ENCODE results near the gene MRPL17.
"Not testable (repeated sequence)": the region's sequence is repeated elsewhere in the genome, so short reads cannot be mapped to it uniquely, and the experiment has no call there.

Gene MRPL17

DNA sequence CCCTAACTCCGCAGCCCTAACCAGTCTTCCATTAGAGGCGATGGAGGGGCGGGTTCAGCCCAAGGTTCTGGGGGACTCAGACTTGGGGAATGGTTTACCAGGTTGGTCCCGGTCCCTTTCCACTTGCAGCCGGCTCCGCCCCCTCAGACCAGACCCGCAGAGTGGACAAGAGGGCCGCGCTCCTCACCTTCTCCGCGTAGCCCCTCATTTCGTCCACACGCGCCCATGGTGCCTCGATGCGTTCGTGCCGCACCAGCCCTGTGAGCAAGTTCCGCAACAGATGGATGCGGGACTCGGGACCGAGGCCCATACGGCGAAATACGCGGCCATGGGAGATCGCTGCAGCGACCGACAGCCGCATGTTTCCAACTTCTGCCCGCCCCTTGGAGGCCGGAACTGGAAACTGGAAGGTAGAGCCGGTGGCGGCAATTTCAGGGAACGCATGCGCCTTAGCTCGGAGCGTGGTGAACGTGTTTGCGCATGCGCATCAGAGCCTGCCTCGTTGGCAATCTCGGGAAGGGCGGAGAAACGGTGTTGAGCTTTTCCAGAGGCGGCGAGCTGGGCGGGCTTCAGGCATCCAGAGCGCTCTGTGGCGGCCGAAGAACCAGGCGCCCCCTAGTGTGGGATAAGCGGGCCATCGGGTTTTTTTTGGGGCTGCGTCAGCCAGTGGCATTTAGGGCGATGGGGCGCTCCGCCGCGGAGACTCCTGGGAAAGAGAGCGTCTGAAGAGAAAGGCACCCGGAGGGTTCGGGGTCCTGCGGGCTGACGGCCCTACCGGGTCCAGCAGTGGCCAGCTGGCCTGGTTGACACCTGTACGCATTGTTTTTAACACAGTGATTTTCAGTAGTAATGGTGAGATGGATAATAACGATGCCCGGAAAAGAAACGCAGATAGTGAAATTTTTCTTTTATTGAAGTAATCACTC is at the start of gene MRPL17:
TSS of gene MRPL17 (minus strand) at position 405 of the 926 bp plus-strand sequence. CDS start at position 361, 44 bp downstream.
- DNase-seq = peak; percentile 100

DNA sequence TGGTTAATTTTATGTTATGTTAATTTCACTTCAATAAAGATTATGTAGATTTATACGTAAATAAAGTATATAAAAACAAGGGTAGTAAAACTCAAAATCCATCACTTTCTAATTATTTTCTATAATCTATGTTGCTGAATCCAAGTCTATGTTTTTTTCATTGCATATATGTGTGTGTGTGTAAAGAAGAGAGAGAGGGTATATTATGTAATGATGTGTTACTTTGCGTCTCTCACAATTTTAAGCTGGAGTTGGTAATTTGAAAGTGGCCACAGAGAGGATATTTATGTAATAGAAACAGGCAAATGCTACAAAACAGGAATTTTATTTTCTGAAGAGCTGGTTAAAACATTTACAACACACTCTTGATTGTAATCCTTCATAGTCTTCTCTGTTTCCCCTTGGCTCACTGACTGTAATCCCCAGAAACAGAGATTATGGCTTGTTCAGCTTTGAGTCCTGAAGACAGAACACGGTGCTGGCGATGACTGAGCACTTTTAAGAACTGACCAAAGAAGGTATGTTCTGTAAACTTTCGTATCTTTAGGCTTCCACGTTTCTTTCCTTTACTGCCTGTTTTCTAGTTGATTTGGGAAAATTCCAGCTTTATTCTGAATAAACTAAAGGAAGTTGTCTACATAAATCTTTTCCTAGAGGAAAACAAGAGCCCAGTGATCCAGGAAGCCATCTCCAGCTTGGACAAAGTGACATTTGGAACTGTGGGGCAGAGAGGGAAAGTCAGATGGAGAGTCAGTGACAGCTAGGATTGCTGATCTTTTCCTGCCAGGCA is 45.0 kb upstream of the MRPL17 start:
- DNase-seq = no peak

DNA sequence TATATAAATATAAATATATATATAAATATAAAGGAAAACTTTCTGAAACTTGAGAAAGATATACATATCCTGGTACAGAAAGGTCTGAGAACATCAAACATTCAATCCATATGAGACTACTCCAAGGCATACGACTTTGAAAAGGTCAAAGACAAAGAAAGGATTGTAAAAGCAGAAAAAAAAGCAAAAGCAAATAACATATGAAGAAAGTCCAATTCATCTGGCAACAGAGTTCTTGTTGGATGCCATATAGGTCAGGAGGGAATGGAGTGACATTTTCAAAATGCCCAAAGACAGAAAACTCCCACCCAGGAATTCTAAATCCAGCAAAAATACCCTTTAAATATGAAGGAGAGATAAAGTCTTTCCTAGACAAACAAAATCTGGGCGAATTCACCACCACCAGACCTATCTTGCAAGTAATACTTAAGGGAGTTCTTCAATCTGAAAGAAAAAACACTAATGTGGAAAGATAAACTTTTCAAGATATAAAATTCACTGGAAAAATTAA is 42.3 kb upstream of the MRPL17 start:
- DNase-seq = no peak

DNA sequence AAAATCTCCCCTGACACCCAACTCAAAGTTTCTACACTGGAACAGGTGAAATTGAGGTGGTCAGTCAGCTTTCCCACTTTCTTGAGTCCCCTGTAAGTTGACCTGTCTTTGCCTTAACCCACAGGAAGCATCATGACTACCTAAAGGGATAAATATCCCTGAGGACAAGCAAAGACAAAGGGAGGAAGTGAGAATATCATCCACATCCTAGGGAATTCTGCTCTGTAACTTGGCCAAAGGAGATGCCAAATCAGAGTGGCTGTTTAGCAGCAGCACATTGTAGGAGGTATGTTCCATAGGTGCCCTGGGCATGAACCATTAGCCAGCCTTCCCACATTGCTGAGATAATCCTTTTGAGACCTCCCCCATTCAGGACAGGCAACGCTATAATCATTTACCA is 40.9 kb upstream of the MRPL17 start:
- DNase-seq = no peak

DNA sequence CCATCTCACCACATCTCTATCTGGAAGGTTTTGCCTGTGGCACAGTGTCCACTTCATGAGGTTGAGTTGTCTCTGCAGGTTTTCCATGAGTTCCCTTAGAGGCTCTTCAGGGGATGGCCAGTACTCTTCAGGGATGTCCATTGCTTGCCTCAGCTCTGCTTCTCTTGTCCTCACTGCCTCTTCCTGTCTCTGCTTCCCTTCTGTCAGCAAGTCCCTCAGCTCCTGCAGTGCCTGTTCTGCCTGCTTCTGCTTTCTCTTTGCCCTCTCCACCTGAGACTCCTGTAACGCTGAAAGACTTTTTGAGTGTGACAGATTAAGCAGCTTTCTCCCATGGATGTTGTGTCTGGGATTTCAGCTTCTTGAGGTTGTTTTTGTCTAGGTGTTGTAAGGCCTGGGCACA is 38.2 kb upstream of the MRPL17 start:
- no peak for DNase-seq

DNA sequence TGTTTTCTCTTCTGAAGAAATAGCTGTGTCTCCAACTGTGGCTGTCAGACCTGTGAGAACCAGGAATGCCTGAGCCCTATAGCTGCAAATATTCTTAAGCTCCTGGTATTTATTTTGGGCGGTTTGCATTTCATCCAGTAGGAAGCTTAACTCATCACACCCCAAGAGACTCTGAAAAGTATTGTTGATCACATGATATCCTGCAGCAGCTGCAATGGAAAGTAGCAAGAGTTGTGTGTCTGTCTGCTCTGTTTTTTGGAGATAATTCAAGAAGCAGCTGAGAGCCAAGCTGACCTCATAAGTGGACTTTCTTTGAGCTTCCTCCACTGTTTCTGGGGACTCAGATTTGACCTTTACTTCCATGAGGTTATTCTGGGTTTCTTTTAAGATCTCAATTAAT is 36.4 kb upstream of the MRPL17 start:
- DNase-seq = no peak

DNA sequence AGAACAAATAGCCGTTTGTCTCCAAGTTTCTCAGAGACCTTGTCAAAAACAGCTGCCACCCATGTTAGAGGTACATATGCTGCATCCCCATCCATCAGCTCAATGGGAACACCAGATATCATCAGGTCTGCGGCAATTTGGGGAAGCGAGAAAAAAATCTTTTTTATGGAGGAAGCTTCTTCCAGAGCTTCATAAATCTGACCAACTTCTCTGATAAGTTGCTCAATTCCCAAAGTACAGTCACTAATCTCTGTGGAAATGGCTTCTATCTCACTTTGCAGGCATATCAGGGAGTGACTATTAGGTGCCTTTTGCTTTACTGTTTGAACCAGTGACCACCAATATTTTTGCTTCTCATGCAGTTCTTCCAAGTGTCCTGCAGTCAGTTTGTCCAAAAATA is 34.3 kb upstream of the MRPL17 start:
- no peak for DNase-seq

DNA sequence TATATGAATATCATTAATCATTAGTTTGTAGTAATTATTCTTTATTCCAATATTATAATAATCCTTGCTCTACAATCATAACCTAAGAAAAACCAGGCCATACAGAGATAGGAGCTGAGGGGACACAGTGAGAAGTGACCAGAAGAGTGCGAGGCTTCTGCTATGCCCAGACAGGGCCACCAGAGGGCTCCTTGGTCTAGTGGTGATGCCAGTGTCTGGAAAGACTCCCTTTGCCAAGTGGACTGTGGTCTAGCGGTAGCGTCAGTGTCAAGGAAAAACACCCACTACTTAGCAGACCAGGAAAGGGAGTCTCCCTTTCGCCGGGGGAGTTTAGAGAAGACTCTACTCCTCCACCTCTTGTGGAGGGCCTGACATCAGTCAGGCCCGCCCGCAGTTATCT is 28.4 kb upstream of the MRPL17 start:
- not testable (repeated sequence) for DNase-seq

DNA sequence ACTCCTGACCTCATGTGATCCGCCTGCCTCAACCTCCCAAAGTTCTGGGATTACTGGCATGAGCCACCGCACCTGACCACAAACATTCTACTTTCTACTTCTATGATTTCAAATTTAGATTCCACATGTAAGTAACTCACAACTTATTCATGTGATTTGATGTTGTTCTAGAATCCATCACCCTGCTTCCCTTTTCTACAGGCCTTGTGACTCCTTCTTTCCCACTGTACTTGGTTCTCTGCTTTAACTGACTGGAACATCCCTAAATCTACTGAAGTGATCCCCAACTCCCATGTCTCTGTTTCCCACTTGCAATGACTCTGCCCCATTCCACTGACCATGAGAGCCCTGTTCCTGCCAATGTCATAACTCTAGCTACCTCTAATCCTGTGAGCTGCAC is 25.7 kb upstream of the MRPL17 start:
- no peak for DNase-seq

DNA sequence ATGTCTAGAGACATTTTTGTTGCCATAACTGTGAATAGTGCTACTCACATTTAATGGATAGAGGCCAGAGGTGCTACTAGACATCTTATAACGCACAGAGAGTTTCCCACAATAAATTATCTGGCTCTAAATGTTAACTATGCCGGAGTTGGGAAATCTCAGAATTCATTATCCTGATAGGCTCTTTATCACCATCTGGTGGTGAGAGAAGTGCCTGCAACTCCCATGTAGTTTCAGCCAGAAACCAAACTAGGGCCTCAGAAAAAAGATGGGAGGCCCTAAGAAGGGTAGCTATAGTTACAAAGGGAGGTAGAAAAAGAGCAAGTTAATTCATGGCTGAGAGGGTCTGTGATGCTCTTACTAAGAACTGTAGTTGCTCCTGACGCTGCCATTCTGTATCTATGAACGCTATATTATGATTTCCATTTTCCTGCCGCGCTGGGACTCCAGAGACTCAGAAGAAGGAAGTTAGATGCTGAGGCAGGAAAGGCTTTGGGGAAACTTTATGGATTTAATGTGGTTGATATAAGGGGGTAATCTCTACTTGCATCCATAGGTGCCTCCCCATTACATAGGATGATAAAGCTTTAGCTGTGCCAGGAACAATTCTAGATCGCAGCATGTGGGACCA is 22.9 kb upstream of the MRPL17 start:
- DNase-seq = peak; percentile 24

DNA sequence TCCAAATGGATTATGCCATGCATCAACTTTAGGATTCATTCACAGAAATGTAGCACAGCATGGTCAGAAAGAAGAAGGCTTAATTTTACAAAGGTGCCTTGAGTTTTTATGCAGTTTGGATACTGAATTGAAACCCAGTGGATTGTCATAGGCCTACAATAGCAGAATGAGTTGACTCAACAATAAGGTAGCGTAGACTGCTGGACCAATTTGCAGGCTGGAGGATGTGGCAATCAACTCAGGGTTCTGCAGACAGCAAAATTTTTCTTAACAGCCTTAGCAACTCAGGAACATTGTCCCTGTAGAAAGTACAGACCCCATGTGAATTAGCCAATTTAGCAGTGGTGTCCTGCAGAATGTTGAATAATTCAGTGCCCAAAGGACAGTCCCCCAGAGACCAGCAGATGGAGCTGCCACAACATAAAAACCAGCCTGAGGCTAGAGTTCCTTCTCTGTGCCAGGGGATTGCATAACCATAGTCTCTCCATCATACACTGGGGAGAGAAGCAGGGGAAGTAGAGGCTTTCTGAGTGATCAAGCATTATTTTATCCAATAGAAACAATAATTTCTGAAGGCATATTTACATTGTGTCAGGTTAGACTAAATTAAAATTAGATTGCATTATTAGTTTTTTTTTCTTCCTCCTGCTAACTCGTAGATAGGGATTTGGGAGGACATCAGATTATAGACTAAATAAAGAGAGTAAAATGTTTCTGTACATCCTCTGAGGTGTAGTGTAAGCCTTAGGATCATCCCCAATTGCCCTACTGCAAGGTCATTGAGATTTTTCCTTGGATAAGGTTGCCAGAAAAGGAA is 20.3 kb upstream of the MRPL17 start:
- DNase-seq = peak; percentile 35

DNA sequence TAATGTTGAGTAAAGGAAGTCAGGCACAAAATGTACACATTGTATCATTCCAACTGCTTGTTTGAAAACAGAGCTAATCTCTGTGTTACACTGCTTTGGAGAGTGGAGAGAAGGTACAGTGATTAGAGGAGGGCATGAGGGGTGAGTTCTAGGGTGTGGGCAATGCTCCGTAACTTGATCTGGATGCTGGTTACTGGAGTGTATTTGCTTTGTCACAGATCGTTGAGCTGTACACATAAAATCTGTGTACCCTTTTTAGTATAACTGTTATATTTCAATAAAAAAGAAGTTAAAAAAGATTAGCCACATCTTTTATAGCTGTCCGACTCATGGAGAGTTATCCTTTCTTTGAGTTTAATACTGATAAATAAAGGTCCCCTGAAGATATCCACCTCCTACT is 18.8 kb upstream of the MRPL17 start:
- not testable (repeated sequence) for DNase-seq

DNA sequence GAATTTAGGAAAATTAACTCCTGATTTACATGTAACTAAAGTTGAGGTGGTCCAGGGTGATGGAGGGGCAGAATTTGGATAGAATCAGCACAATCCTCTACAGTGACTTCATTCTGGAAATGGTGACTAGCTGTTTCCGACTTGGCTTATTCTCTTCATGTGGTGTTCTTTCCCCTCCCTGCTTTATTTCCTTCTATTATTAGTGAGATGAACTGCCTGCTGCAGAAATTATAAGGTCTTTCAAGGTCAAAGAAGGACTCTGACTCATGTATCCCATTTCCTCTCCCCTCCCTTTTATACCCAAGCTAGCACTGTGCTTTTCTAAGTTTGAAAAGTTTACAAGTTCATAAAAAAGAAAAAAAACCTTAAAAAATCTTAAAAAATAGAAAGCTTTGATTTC is 12.2 kb upstream of the MRPL17 start:
- no peak for DNase-seq

DNA sequence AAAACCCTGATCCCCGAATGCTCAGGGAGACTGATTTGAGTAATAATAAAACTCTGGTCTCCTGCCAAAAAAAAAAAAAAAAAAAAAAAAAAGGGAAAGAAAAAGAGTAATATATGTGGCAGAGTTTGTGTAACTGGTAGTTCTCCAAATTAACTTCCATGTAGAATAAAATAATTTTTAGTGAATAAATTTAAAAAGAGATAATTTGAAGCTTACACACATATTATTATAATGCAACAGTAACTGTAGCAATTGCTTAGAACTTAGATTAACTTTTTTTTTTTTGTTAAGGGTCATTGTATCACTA is 11.0 kb upstream of the MRPL17 start:
- no peak for DNase-seq

DNA sequence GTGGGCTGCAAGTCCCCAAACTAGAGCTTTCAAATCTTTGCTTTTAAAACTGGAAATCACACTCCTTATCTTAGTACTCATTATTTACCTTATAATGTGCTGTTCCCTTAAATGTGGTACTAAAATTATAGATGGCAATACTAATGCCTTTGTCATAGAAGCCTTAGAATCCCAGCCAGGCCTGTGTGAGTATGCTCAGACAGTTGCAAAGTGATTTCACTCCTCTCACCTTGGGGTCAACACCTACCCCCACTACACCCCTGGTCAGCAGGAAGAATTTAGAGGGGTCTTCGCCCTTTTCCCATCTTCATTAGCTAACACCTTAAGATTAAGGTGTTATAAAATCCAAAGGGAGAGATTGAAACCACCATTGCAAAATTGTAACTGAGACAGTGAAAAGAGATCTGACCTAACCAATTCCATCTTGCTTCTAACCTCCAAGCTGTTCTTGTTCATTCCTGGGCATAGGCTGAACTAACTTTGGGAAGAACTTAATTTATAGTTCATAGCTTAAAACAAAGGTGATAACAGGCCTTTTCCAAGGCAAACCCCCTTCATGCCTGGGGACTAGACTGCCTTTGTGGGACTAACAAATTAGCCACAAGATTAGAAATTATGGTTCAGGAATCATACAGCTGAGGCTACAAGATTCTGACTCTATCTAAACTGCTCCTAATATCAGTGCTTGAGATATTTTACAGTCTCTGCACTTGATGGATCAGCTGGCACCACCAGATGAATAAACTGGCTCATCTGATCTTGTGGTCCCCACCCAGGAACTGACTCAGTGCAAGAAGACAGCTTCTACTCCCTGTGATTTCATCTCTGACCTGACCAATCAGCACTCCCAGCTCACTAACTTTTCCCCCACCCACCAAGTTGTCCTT is 10.4 kb upstream of the MRPL17 start:
- no peak for DNase-seq

DNA sequence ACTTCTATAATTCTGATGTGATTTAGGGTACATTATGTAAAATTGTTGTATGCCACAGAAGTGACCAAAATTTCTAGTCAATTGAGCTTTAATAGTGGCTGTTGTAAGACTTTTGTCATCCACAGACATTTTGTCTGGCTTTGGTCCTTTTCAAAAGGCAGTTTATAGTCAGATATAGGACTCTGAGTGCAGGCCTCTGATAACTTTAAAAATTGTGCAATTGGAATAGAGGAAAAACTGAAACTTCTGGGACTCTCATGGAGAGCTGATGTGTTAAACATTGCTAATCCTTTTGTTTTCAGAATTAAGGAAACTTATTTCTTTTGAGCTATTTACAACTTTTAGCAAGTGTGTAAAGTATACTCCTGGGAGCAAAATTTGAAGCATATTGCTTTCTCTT is 9.0 kb upstream of the MRPL17 start:
- DNase-seq = no peak

DNA sequence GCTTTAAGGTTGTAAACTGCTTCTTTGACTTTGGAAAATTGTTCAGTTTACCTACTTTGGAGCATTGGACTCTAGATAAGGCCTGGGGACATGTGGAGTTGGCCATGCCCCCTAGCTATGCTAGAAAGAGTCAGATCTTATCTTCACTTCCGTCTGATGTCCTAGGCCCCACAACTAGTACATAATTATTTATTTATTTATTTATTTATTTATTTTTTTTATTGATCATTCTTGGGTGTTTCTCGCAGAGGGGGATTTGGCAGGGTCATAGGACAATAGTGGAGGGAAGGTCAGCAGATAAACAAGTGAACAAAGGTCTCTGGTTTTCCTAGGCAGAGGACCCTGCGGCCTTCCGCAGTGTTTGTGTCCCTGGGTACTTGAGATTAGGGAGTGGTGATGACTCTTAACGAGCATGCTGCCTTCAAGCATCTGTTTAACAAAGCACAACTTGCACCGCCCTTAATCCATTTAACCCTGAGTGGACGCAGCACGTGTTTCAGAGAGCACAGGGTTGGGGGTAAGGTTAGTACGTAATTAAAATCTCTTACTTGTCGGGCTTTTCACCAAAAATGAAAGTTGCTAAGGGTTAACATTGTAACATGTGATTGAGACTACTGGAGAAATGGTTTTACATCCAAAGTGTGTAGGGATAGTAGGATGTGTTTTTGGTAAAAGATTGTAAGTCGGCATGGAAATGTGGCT is 7.4 kb upstream of the MRPL17 start:
- DNase-seq = not testable (repeated sequence)

DNA sequence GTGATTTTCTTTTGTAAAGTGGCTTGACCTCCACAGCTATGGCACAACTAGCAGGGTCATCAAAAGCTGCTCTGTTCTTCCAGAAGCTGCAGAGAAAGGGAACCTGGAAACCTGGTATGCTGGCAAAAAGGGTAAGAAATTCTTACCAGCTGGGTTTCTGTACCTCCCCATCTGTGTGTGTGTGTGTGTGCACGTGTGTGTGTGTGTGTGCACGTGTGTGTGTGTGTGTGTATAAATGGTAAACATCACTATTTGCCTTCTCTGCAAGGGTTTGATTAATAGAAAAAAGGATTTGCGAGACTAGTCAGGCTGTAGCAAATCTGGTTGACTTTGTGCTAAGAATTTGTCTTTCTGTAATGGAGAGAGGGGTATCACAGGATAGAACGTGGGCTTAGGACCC is 4.7 kb upstream of the MRPL17 start:
- no peak for DNase-seq

DNA sequence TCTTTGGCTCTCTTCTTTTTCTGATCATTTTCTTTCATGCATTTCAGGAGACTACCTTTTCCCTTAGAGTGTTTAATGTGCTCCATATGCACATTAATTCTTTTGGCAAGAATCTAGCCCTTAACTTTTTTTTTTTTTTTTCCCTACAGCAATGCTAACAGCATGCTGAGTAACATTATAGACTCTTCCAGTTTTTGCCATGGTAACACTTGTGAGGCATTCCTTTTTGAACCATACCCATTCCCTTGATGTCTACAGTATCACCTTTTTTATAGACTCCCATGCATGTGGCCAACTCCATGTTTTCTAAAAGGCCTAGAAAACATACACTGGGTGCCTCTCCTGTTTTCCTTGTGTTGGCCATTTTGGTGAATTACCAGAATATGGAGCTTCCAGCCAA is 2.9 kb upstream of the MRPL17 start:
- no peak for DNase-seq

DNA sequence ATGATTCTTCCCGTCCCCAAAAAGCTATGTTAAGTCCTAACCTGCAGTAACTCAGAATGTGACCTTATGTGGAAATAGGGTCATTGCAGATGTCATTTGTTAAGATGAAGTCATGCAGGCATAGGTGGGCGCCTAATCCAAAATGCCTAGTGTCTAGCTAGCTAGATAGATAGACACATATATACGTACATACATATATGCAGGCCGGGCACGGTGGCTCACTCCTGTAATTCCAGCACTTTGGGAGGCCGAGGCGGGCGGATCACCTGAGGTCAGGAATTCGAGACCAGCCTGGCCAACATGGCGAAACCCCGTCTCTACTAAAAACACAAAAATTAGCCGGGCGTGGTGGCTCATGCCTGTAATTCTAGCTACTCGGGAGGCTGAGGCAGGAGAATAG is 928 bp upstream of the MRPL17 start:
- not testable (repeated sequence) for DNase-seq

DNA sequence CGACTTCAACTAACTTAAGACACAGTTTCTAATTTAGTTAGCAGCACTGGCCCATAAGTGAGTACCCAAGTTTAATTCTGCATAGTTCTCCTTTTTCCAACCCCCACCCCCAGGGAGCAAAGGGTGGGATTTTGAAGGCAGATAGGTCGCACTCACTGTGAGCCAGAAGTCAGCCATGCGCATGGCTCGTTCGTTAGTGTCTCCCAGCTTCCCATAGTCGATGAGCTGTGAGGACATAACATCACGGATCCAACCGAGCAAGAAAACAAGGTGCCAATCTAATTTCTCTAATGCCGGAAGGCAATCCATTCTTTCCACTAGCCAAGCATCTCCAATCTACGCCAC is 577 bp downstream of the MRPL17 start:
- DNase-seq = no peak
